Anterior cingulate cortex (tissue), 58 donors: ENCODE measurements around the gene FITM2.

Source experiments
- DNase-seq, 58 donors: peaks; one replicate each; lab custom pipeline; 2025; lab: John Stamatoyannopoulos, UW

Gene FITM2

DNA sequence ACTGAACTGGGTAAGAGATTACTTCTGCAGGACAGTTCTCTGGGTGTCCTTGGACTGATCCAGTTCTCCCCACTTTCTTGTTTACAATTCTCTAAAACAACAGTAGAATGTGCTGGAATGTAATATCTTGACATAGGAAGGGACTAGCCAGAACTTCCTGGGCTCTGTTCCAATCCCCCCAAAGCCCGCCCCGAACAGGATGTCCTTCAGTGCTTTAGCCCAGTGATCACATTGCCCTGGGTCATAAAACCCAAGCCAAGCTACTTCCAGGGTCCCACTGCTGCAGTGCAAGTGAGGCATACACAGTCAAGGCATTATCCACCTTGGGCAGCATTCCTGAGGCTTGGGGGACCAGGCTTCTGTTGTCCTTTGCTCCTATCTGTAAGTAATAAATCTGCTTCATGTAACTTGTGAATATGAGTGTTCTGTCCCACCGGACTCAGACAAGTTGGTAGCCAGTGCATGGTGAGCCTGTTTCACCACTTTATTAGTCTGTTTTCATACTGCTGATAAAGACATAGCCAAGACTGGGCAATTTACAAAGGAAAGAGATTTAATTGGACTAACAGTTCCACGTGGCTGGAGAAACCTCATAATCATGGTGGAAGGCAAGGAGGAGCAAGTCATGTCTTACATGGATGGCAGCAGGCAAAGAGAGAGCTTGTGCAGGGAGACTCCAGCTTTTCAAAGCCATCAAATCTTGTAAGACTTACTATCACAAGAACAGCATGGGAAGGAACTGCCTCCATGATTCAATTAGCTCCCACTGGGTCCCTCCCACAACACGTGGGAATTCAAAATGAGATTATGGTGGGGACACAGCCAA is 23.5 kb downstream of the FITM2 start:
- DNase-seq, result no peak

- DNase-seq, result no peak
Observed at GRCh38 chr20:44284032-44284431, 27.0 kb downstream of the FITM2 start.

DNA sequence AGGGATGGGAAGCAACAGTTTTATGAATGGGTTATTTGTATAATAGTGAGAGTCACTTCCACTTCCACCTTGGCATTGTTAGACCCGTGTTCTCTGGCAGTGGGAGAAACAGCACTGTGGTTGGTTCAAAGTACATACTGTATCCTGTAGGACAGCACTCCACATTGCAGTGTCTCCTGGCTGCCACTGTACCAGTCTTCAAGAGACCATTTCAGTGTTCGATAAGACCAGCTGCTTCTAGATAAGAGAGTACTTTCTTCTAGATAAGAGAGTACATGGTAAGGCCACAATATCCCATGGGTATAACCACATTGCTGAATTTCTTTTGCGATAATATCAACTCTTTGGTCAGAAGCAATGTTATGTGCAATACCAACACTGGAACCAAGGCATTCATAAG is 28.8 kb downstream of the FITM2 start:
- no peak for DNase-seq

DNA sequence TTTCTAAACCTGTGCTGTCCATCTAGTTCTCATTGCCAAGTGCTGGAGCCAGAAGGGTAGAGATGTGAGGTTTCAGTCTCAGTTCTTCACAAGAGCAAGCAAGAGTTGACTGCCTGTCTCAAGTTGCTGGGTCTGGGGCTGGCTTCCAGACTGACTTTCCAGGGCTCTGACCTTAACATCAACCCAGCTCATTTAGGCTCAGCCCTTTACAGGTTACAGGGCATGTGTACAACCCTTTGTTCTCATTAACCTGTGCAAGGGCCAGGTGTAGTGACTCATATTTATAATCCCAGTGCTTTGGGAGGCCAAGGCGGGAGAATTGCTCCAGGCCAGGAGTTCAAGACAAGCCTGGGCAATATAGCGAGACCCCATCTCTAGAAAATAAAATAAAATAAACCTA is 30.6 kb downstream of the FITM2 start:
- no peak for DNase-seq

DNA sequence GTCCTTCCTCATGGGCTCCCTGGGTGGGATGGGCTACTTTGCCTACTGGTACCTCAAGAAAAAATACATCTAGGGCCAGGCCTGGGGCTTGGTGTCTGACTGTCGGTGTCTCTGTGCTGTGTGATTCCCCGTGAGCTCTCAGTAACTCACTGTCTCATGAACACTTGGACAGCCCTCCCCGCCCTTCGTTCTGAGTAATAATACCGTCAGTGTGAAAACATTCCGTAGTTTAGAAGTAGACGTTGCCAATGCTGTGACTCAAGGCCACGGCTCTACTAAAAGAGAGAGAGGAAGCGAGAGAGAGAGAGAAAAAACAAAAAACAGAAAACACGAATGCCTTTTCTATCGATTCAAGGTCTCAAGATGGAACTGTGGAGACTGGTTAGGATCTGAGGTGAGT is 31.8 kb downstream of the FITM2 start:
- peak in 5 of 58 donors; percentile 2 to 8 (median 3) for DNase-seq

GRCh38 chr20:44274303-44275017 is 36.5 kb downstream of the FITM2 start:
- no peak for DNase-seq

GRCh38 chr20:44273231-44274215 is 37.5 kb downstream of the FITM2 start:
- no peak for DNase-seq

DNA sequence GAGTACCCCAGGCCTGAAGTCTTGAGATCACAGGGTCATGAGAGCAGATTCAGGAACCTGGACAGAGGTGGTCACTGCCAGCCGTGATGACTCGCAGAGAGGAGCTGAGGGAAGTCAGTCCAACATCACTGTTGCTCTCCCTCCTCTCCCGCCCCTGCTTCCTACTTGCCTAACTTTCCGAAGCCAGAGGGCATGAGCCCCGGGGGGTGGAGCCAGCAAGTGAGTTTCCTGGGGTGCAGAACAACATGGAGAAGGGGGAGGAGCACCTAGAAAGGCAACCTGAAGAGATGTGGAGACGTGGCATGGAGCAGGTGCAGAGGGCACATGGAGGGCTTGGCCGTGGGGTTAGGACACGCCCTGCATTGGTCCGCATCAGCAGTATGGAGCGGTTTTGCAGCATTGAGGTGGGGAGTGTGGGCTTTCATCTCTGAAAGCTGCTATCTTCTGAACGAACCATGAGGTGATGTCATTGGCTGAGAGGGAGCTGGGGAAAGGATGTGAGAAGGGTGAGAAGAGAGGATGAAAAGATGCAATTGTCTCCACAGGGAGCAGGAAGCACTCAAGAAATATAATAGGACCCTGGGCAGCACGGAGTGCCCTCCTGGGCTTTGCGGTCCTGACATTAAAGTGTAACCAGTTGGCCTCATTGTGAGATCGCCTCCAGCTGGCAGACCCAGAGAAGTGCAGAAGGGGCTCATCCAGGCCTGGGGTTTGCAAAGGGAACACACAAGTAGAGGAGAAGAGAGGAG is 38.9 kb downstream of the FITM2 start:
- no peak for DNase-seq

GRCh38 chr20:44268802-44269201 is 42.2 kb downstream of the FITM2 start:
- no peak for DNase-seq

GRCh38 chr20:44264287-44264686 is 46.7 kb downstream of the FITM2 start:
- no peak for DNase-seq

DNA sequence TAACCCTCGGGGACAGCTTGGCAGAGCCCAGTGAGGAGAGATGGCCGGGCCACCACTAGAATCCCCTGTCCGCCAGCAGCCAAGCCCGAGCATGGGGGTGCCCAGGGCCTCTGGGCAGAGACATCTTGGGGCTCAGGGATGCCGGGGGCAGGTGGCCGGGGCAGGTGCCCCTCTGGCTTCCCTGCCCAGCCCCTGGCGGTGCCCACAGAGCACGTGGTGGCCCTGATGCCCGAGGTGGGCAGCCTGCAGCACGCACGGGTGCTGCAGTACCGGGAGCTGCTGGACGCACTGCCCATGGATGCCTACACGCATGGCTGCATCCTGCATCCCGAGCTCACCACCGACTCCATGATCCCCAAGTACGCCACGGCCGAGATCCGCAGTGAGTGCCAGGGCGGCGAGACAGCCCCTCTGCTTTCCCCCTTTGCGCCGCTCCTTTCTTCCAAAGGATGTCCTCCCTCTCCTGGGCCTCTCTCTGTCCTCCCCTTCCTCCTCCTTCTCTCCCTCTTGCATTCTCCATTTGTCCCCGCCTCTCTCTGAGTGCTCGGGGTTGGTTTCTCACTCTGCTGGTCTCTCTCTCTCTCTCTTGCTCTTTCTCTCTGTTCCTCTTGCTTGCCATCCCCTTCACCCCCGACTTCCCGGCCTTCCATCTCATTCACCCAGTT is 52.6 kb downstream of the FITM2 start:
- no peak for DNase-seq

DNA sequence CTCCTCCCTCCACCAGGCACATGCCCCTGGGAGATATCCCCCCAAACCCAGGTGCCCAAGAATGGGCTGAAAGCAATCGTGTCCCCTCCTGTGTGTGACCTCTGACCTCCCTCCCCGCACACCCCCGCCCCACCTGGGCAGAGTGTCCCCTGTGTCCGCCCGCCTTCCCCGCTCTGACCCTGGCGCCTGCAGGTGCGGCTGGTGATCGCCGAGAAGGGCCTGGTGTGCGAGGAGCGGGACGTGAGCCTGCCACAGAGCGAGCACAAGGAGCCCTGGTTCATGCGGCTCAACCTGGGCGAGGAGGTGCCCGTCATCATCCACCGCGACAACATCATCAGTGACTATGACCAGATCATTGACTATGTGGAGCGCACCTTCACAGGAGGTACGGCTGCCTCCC is 54.0 kb downstream of the FITM2 start:
- DNase-seq, result no peak

GRCh38 chr20:44255942-44256341 is 55.1 kb downstream of the FITM2 start:
- no peak for DNase-seq

- DNase-seq, result no peak
Observed at GRCh38 chr20:44254073-44254472, 56.9 kb downstream of the FITM2 start.

GRCh38 chr20:44253528-44253927 is 57.5 kb downstream of the FITM2 start:
- DNase-seq, result no peak
